RPMI7951 (cell line): ENCODE measurements around the gene RAD18. TPM values are rescaled to one million over a fixed set of nuclear protein-coding genes. Genes with fewer than 3 reads are reported as not detected.

ENCODE experiments used
- DNase-seq: peaks from one replicate; pipeline ENCODE4 v3.0.0-alpha.2; 2012; ENCODE audit warnings: low read depth
- total RNA-seq: library from RNA; depleted of rRNA; stranded (reverse); fragments of >200 nt; shearing (Covaris generic); gene quantifications from 2 replicates; pipeline ENCODE4 v1.2.3, GENCODE V29; 2014

The RAD18 gene
- total RNA-seq, 1 experiment from 2014 or later, result 34.1 TPM

- DNase-seq, result no peak
Measured at GRCh38 chr3:8899876-8900460, 63.3 kb downstream of the RAD18 start.

- DNase-seq, result no peak
Measured at GRCh38 chr3:8895829-8896228, 67.4 kb downstream of the RAD18 start.

GRCh38 chr3:8893001-8893400 lies 70.3 kb downstream of the RAD18 start:
- no peak for DNase-seq

GRCh38 chr3:8891774-8892173 lies 71.5 kb downstream of the RAD18 start:
- peak; percentile 14 for DNase-seq

- DNase-seq, result no peak
Measured at GRCh38 chr3:8891303-8891702, 72.0 kb downstream of the RAD18 start.

GRCh38 chr3:8888301-8888915 lies 74.9 kb downstream of the RAD18 start:
- peak; percentile 47 for DNase-seq

- no peak for DNase-seq
Measured at GRCh38 chr3:8887435-8888300, 75.6 kb downstream of the RAD18 start.

- DNase-seq, result peak; percentile 42
Measured at GRCh38 chr3:8886546-8886945, 76.7 kb downstream of the RAD18 start.

GRCh38 chr3:8885536-8886316 lies 77.5 kb downstream of the RAD18 start:
- DNase-seq, result no peak

- no peak for DNase-seq
Measured at GRCh38 chr3:8884630-8885290, 78.5 kb downstream of the RAD18 start.

- DNase-seq, result no peak
Measured at GRCh38 chr3:8882642-8883041, 80.6 kb downstream of the RAD18 start.

- DNase-seq, result no peak
Measured at GRCh38 chr3:8882171-8882593, 81.1 kb downstream of the RAD18 start.

- no peak for DNase-seq
Measured at GRCh38 chr3:8879347-8879944, 83.8 kb downstream of the RAD18 start.

GRCh38 chr3:8875836-8876235 lies 87.4 kb downstream of the RAD18 start:
- DNase-seq, result no peak

- DNase-seq, result no peak
Measured at GRCh38 chr3:8873740-8874139, 89.5 kb downstream of the RAD18 start.

GRCh38 chr3:8872261-8872660 lies 91.0 kb downstream of the RAD18 start:
- DNase-seq, result no peak

- no peak for DNase-seq
Measured at GRCh38 chr3:8871306-8871705, 92.0 kb downstream of the RAD18 start.

GRCh38 chr3:8870134-8870533 lies 93.1 kb downstream of the RAD18 start:
- DNase-seq, result no peak

GRCh38 chr3:8869613-8870012 lies 93.7 kb downstream of the RAD18 start:
- peak; percentile 96 for DNase-seq

GRCh38 chr3:8868996-8869395 lies 94.3 kb downstream of the RAD18 start:
- DNase-seq, result peak; percentile 31

- DNase-seq, result no peak
Measured at GRCh38 chr3:8867646-8868045, 95.6 kb downstream of the RAD18 start.
